HepG2 (cell line): Measurements from ENCODE around the gene SERTAD1. TPM values are rescaled to one million over a fixed set of nuclear protein-coding genes. Genes with fewer than 3 reads are reported as not detected.

Source experiments
- ATAC-seq: fragments of 200-7000 bp; cut with Tn5 transposase; 3 replicates; pipeline ENCODE4 v1.9.1; 2020; ENCODE audit warnings: mild to moderate bottlenecking, moderate library complexity
- BruUV-seq: library from RNA; stranded (reverse); fragments of 400-500 nt; replicated peaks from 2 replicates; lab custom pipeline; 2021; lab: Mats Ljungman, UMichigan
- CTCF ChIA-PET: fragments of 300-600 bp; formaldehyde crosslinking; extraction: SDS; loops from one replicate; lab custom pipeline; 2021; ENCODE audit warnings: low total read pairs, inconsistent platforms, low intra/inter-chr PET ratio; lab: Yijun Ruan, JAX
- POLR2A ChIA-PET: fragments of 350-600 bp; sonication (Branson Sonifier 250); formaldehyde crosslinking; loops from one replicate; lab custom pipeline; 2020; ENCODE audit warnings: antibody characterized with exemption, inconsistent platforms; lab: Yijun Ruan, JAX
- DNase-seq: peaks from one replicate; pipeline ENCODE4 v3.0.0-alpha.2; 2015; ENCODE audit warnings: low spot score
- FAIRE-seq: peaks from 3 replicates; lab custom pipeline; 2011; peaks lifted over from hg19 to GRCh38; lab: Jason Lieb, UNC
- H2AFZ ChIP-seq: one replicate; pipeline ENCODE4 v1.6.1; 2011; ENCODE audit warnings: low read length, inconsistent platforms
- H3K27ac ChIP-seq: fragments of 300-600 bp; 3 replicates; pipeline ENCODE4 v1.8.0; 2011; ENCODE audit warnings: mixed run types, mild to moderate bottlenecking, mixed read lengths, low read length, inconsistent platforms; ENCODE audit not compliant: insufficient read depth; ENCODE audit errors: extremely low read length
- H3K27me3 ChIP-seq, 2 experiments: fragments of 200-600 bp in 1 of 2; 2 replicates in 1 of 2; 3 replicates in 1 of 2; pipeline versions ENCODE4 v1.6.0 to v1.8.0; 2011; ENCODE audit warnings: low read length in 2 of 2, mild to moderate bottlenecking in 2 of 2, moderate library complexity in 2 of 2, inconsistent platforms in 1 of 2; ENCODE audit not compliant: insufficient read depth in 2 of 2, control insufficient read depth in 1 of 2
- H3K36me3 ChIP-seq, 2 experiments: fragments of 200-600 bp in 1 of 2; replicated peaks in 1 of 2; 2 replicates in 1 of 2; 3 replicates in 1 of 2; pipeline versions ENCODE4 v1.5.1 to v1.8.0; 2011; ENCODE audit warnings: low read length in 2 of 2, inconsistent platforms in 1 of 2; ENCODE audit not compliant: insufficient read depth in 2 of 2, control insufficient read depth in 1 of 2
- H3K4me1 ChIP-seq: 2 replicates; pipeline ENCODE4 v1.5.1; 2012; ENCODE audit warnings: low read length, inconsistent platforms; ENCODE audit not compliant: insufficient read depth
- H3K4me2 ChIP-seq: 2 replicates; pipeline ENCODE4 v1.6.0; 2011; ENCODE audit warnings: low read depth, low read length, inconsistent platforms
- H3K4me3 ChIP-seq, 3 experiments: fragments of 200-600 bp in 1 of 3; sonication (generic), shearing (Covaris generic) in 1 of 3; replicated peaks in 1 of 3; 2 replicates each; pipeline ENCODE4 v1.5.1; 2011 to 2016; ENCODE audit warnings: low read length in 3 of 3, inconsistent platforms in 2 of 3, low read depth in 2 of 3, mild to moderate bottlenecking in 2 of 3, control low read depth in 1 of 3, mixed read lengths in 1 of 3; ENCODE audit not compliant: insufficient read depth in 1 of 3
- H3K79me2 ChIP-seq: one replicate; pipeline ENCODE4 v1.6.1; 2011; ENCODE audit warnings: low read length, inconsistent platforms; ENCODE audit not compliant: insufficient read depth
- H3K9ac ChIP-seq: 2 replicates; pipeline ENCODE4 v1.6.0; 2011; ENCODE audit warnings: mild to moderate bottlenecking, low read depth, low read length, inconsistent platforms; ENCODE audit not compliant: insufficient read depth
- H3K9me3 ChIP-seq: 2 replicates; pipeline ENCODE4 v1.5.1; 2012; ENCODE audit warnings: mild to moderate bottlenecking, low read length
- H4K20me1 ChIP-seq: 2 replicates; pipeline ENCODE4 v1.6.0; 2011; ENCODE audit warnings: inconsistent platforms, mild to moderate bottlenecking, low read length, moderate library complexity; ENCODE audit not compliant: insufficient read depth
- CEBPZ ChIP-seq: IDR thresholded peaks from 2 replicates; pipeline ENCODE4 v1.6.1; 2012; ENCODE audit warnings: low read length, improper control_type of control experiment
- HMG20A ChIP-seq: IDR thresholded peaks from 2 replicates; pipeline ENCODE4 v1.6.1; 2016; ENCODE audit warnings: borderline replicate concordance
- HNF4G ChIP-seq, 2 experiments: sonication (generic) in 1 of 2; formaldehyde crosslinking in 1 of 2; IDR thresholded peaks; 2 replicates each; pipeline versions ENCODE4 v1.4.0 to v1.6.1; 2011 to 2020; ENCODE audit warnings: borderline replicate concordance in 2 of 2, low read depth in 2 of 2, mild to moderate bottlenecking in 2 of 2, low read length in 1 of 2, missing genetic modification reagents in 1 of 2, moderate library complexity in 1 of 2
- HOXD1 ChIP-seq: sonication (generic); formaldehyde crosslinking; IDR thresholded peaks from 2 replicates; pipeline ENCODE4 v1.5.0; 2020; ENCODE audit warnings: missing genetic modification reagents
- NFE2L2 ChIP-seq: fragments of 150-350 bp; IDR thresholded peaks from 2 replicates; pipeline ENCODE4 v1.6.1; 2014; ENCODE audit warnings: low read length
- ZNF121 ChIP-seq: sonication (generic); formaldehyde crosslinking; IDR thresholded peaks from 2 replicates; pipeline ENCODE4 v1.5.0; 2020; ENCODE audit warnings: mild to moderate bottlenecking, missing genetic modification reagents
- ZNF354B ChIP-seq: sonication (generic); formaldehyde crosslinking; IDR thresholded peaks from 2 replicates; pipeline ENCODE4 v1.8.0; 2022; ENCODE audit warnings: mild to moderate bottlenecking, missing genetic modification reagents
- ZNF598 ChIP-seq: sonication (generic); formaldehyde crosslinking; IDR thresholded peaks from 2 replicates; pipeline ENCODE4 v1.5.1; 2020; ENCODE audit warnings: mild to moderate bottlenecking, missing genetic modification reagents, borderline replicate concordance
- WGBS: methylation state at CpG from one replicate; pipeline ENCODE4 v1.1.6; 2017; ENCODE audit warnings: low lambda C conversion rate; 5-methylcytosine and 5-hydroxymethylcytosine counted together
- in situ Hi-C: cut with HindIII; loops from 2 replicates; pipeline ENCODE4 v1.10.0; 2017; ENCODE audit warnings: low pct_unique_long_range_greater_than_20kb; ENCODE audit not compliant: extremely low pct_ligation_motif_present
- intact Hi-C: fragments of 100-400 bp; cut with micrococcal nuclease; formaldehyde crosslinking; loops from one replicate; pipeline ENCODE4 v1.10.0; 2022; ENCODE audit not compliant: unreplicated experiment
- polyA plus RNA-seq, 8 experiments: library from polyadenylated mRNA; depleted of rRNA in 3 of 8; stranded (reverse) in 7 of 8; unstranded in 1 of 8; fragments of >200 nt; fragmentation: Illumina TruSeq in 4 of 8; extraction: Trizol in 4 of 8; gene quantifications; 2 replicates each; pipeline versions ENCODE4 v1.2.1 to v1.2.3, GENCODE V29; 2011 to 2016; ENCODE audit warnings: low read depth in 4 of 8, missing spikeins in 1 of 8, mixed read lengths in 1 of 8; ENCODE audit not compliant: insufficient read depth in 1 of 8
- total RNA-seq, 5 experiments: library from RNA; depleted of rRNA; stranded (reverse); fragments of >200 nt; fragmentation: Illumina TruSeq; extraction: Trizol; gene quantifications; 2 replicates each; pipeline ENCODE4 v1.2.3, GENCODE V29; 2016; ENCODE audit warnings: low read depth in 1 of 5
- TF ChIP-seq, protein P1 (sequence below): sonication (generic); formaldehyde crosslinking; IDR thresholded peaks from 2 replicates; pipeline ENCODE4 v1.4.0; 2020; ENCODE audit warnings: mild to moderate bottlenecking, missing genetic modification reagents
- TF ChIP-seq, protein P2 (sequence below): IDR thresholded peaks from 2 replicates; pipeline ENCODE4 v1.6.1; 2016
- TF ChIP-seq, protein P3 (sequence below): sonication (generic); formaldehyde crosslinking; IDR thresholded peaks from 2 replicates; pipeline ENCODE4 v1.8.0; 2022; ENCODE audit warnings: missing genetic modification reagents, mild to moderate bottlenecking, moderate library complexity, borderline replicate concordance

SERTAD1 gene
- total and polyA plus RNA-seq, 2 of the 13 experiments (the other 11 are each of a cell fraction or from before 2014, with no cell fraction given), result 4.3 to 4.5 TPM

- 14% methylated on average over 3 of the region's 5 CpGs for WGBS
- no peak overlapping the region for H3K4me3 ChIP-seq
- TF ChIP-seq, protein P1, sequence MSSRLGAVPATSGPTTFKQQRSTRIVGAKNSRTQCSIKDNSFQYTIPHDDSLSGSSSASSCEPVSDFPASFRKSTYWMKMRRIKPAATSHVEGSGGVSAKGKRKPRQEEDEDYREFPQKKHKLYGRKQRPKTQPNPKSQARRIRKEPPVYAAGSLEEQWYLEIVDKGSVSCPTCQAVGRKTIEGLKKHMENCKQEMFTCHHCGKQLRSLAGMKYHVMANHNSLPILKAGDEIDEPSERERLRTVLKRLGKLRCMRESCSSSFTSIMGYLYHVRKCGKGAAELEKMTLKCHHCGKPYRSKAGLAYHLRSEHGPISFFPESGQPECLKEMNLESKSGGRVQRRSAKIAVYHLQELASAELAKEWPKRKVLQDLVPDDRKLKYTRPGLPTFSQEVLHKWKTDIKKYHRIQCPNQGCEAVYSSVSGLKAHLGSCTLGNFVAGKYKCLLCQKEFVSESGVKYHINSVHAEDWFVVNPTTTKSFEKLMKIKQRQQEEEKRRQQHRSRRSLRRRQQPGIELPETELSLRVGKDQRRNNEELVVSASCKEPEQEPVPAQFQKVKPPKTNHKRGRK (CRISPR knock-in tag), result no peak
- TF ChIP-seq ZNF121 (CRISPR knock-in tag) (no peak), ZNF598 (CRISPR knock-in tag) (no peak), CEBPZ (no peak), HMG20A (no peak), HNF4G (IDR thresholded peaks at IDR 0.05; ENCODE audit: borderline replicate concordance, low read depth, low read length) (no peak), HNF4G (CRISPR knock-in tag; IDR thresholded peaks at IDR 0.05; ENCODE audit: borderline replicate concordance, low read depth) (no peak), HOXD1 (CRISPR knock-in tag) (no peak), ZNF354B (CRISPR knock-in tag) (no peak), NFE2L2 (no peak)
- TF ChIP-seq, protein P2, sequence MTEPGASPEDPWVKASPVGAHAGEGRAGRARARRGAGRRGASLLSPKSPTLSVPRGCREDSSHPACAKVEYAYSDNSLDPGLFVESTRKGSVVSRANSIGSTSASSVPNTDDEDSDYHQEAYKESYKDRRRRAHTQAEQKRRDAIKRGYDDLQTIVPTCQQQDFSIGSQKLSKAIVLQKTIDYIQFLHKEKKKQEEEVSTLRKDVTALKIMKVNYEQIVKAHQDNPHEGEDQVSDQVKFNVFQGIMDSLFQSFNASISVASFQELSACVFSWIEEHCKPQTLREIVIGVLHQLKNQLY (CRISPR knock-in tag), result no peak
- TF ChIP-seq, protein P3, sequence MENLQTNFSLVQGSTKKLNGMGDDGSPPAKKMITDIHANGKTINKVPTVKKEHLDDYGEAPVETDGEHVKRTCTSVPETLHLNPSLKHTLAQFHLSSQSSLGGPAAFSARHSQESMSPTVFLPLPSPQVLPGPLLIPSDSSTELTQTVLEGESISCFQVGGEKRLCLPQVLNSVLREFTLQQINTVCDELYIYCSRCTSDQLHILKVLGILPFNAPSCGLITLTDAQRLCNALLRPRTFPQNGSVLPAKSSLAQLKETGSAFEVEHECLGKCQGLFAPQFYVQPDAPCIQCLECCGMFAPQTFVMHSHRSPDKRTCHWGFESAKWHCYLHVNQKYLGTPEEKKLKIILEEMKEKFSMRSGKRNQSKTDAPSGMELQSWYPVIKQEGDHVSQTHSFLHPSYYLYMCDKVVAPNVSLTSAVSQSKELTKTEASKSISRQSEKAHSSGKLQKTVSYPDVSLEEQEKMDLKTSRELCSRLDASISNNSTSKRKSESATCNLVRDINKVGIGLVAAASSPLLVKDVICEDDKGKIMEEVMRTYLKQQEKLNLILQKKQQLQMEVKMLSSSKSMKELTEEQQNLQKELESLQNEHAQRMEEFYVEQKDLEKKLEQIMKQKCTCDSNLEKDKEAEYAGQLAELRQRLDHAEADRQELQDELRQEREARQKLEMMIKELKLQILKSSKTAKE, result no peak
- TF ChIP-seq, all 625 proteins: peak for 0
- no peak overlapping the region for H3K27ac ChIP-seq
- H2AFZ ChIP-seq, result no peak overlapping the region
- peaks cover 1% of the 10 kb centered on the region for H3K79me2 ChIP-seq
- ChIA-PET POLR2A (interaction anchor here (1.3 to 2.6 kb wide), 2 partner anchors 14 to 24 kb away, joined by 3 to 12 read pairs; no protein-coding TSS in a partner anchor), CTCF (no interaction called here)
- in situ Hi-C loops (no loop called here), intact Hi-C loops (no loop called here)
- BruUV-seq, result no TSS peak
- ATAC-seq (no peak), DNase-seq (no peak), FAIRE-seq (no peak)
- peaks cover 57% of the 10 kb centered on the region for H3K4me1 ChIP-seq
- no peaks in the 10 kb centered on the region for H3K9me3 ChIP-seq
- H3K9ac ChIP-seq, result no peak overlapping the region
- peaks cover 0 to 2% of the 10 kb centered on the region in 2 experiments; a peak in 1 of 5 replicates for H3K36me3 ChIP-seq
- no peak overlapping the region for H3K4me2 ChIP-seq
- H3K27me3 ChIP-seq, result no peaks in the 10 kb centered on the region
- no peaks in the 10 kb centered on the region for H4K20me1 ChIP-seq
These were observed 6.7 kb downstream of the SERTAD1 start for GRCh38 chr19:40419066-40419612.
